NOMO-1 treated with dmso at 0.1 percent for 144 hours (cell line): Measurements from ENCODE around the gene NRXN3.

Experiments used
- DNase-seq: peaks from one replicate; lab custom pipeline; 2025; ENCODE audit not compliant: unreplicated experiment; lab: John Stamatoyannopoulos, UW

NRXN3 gene

GRCh38 chr14:78173346-78174035, 3.3 kb downstream of the NRXN3 start:
- DNase-seq, result no peak

GRCh38 chr14:78175412-78175811, 5.2 kb downstream of the NRXN3 start:
- no peak for DNase-seq

GRCh38 chr14:78178071-78178470, 7.9 kb downstream of the NRXN3 start:
- no peak for DNase-seq

- no peak for DNase-seq
Observed at GRCh38 chr14:78178971-78179370, 8.8 kb downstream of the NRXN3 start.

GRCh38 chr14:78181270-78181669, 11.1 kb downstream of the NRXN3 start:
- DNase-seq, result no peak

GRCh38 chr14:78182722-78183121, 12.5 kb downstream of the NRXN3 start:
- DNase-seq, result no peak

GRCh38 chr14:78184157-78184556, 14.0 kb downstream of the NRXN3 start:
- no peak for DNase-seq

GRCh38 chr14:78186277-78186676, 16.1 kb downstream of the NRXN3 start:
- no peak for DNase-seq

- no peak for DNase-seq
Observed at GRCh38 chr14:78188882-78189281, 18.7 kb downstream of the NRXN3 start.

- no peak for DNase-seq
Observed at GRCh38 chr14:78195431-78195830, 25.3 kb downstream of the NRXN3 start.

- DNase-seq, result no peak
Observed at GRCh38 chr14:78196323-78196722, 26.1 kb downstream of the NRXN3 start.

- DNase-seq, result no peak
Observed at GRCh38 chr14:78197051-78197450, 26.9 kb downstream of the NRXN3 start.

- DNase-seq, result peak; percentile 43
Observed at GRCh38 chr14:78202163-78202562, 32.0 kb downstream of the NRXN3 start.

GRCh38 chr14:78202976-78203375, 32.8 kb downstream of the NRXN3 start:
- no peak for DNase-seq

- DNase-seq, result no peak
Observed at GRCh38 chr14:78207414-78207813, 37.2 kb downstream of the NRXN3 start.

GRCh38 chr14:78220273-78220672, 50.1 kb downstream of the NRXN3 start:
- DNase-seq, result no peak

GRCh38 chr14:78222746-78223145, 52.6 kb downstream of the NRXN3 start:
- DNase-seq, result no peak

- no peak for DNase-seq
Observed at GRCh38 chr14:78227248-78228077, 57.3 kb downstream of the NRXN3 start.

- DNase-seq, result no peak
Observed at GRCh38 chr14:78228702-78229327, 58.6 kb downstream of the NRXN3 start.

GRCh38 chr14:78232231-78233000, 62.2 kb downstream of the NRXN3 start:
- no peak for DNase-seq

GRCh38 chr14:78238141-78238540, 68.0 kb downstream of the NRXN3 start:
- DNase-seq, result no peak
